GM18873 (cell line): ENCODE data around the gene TH.

Experiments
- ATAC-seq: cut with Tn5 transposase; IDR thresholded peaks from one replicate; pipeline ENCODE4 v1.9.1; 2021; ENCODE audit warnings: mild to moderate bottlenecking, moderate library complexity, moderate number of reproducible peaks; ENCODE audit not compliant: unreplicated experiment, low FRiP score

The TH gene

GRCh38 chr11:2143799-2144543, 27.6 kb downstream of the TH start:
- no peak for ATAC-seq

GRCh38 chr11:2143477-2143798, 28.2 kb downstream of the TH start:
- no peak for ATAC-seq

- ATAC-seq: no peak
Measured at GRCh38 chr11:2142762-2143202, 28.8 kb downstream of the TH start.

- no peak for ATAC-seq
Measured at GRCh38 chr11:2142300-2142759, 29.3 kb downstream of the TH start.

GRCh38 chr11:2140411-2141400, 30.9 kb downstream of the TH start:
- no peak for ATAC-seq

- ATAC-seq: no peak
Measured at GRCh38 chr11:2139621-2140337, 31.8 kb downstream of the TH start.

- no peak for ATAC-seq
Measured at GRCh38 chr11:2139123-2139521, 32.5 kb downstream of the TH start, which contains the start of gene IGF2. TSS of gene IGF2 (minus strand) at chr11:2139389. CDS start at chr11:2135523, 3,866 bp downstream.

- no peak for ATAC-seq
Measured at GRCh38 chr11:2138431-2139122, 33.0 kb downstream of the TH start.

- no peak for ATAC-seq
Measured at GRCh38 chr11:2138068-2138430, 33.6 kb downstream of the TH start.

- no peak for ATAC-seq
Measured at GRCh38 chr11:2137202-2138067, 34.2 kb downstream of the TH start.

- ATAC-seq: no peak
Measured at GRCh38 chr11:2136952-2137201, 34.7 kb downstream of the TH start.

GRCh38 chr11:2136209-2136951, 35.2 kb downstream of the TH start:
- ATAC-seq: no peak

- no peak for ATAC-seq
Measured at GRCh38 chr11:2135648-2136201, 35.9 kb downstream of the TH start.

GRCh38 chr11:2135018-2135569, 36.5 kb downstream of the TH start:
- no peak for ATAC-seq

- no peak for ATAC-seq
Measured at GRCh38 chr11:2134022-2135010, 37.3 kb downstream of the TH start.

- ATAC-seq: no peak
Measured at GRCh38 chr11:2133241-2134021, 38.2 kb downstream of the TH start.
